Muscle layer of duodenum (tissue), 2 donors: ENCODE measurements around the gene SLC2A14.
"Not testable (repeated sequence)": the region's sequence is repeated elsewhere in the genome, so short reads cannot be mapped to it uniquely, and the experiment has no call there.

Experiments
- H3K27ac ChIP-seq: one replicate; pipeline ENCODE4 v1.7.0; 2013; ENCODE audit warnings: mild to moderate bottlenecking, low read length
- H3K27me3 ChIP-seq: one replicate; pipeline ENCODE4 v1.7.0; 2013; ENCODE audit warnings: low read depth, mild to moderate bottlenecking, control low read depth, low read length
- H3K36me3 ChIP-seq, 2 donors: one replicate each; pipeline ENCODE4 v1.7.0; 2013; ENCODE audit warnings: low read length in 2 of 2, control low read depth in 1 of 2, mild to moderate bottlenecking in 1 of 2; ENCODE audit not compliant: insufficient read depth in 2 of 2, control insufficient read depth in 1 of 2
- H3K4me1 ChIP-seq, 2 donors: one replicate each; pipeline ENCODE4 v1.7.0; 2013; ENCODE audit warnings: low read length in 2 of 2, mild to moderate bottlenecking in 2 of 2, control low read depth in 1 of 2, moderate library complexity in 1 of 2; ENCODE audit not compliant: insufficient read depth in 2 of 2, control insufficient read depth in 1 of 2
- H3K4me3 ChIP-seq, 2 donors: one replicate each; pipeline ENCODE4 v1.7.0; 2013; ENCODE audit warnings: low read length in 2 of 2, low read depth in 1 of 2, mild to moderate bottlenecking in 1 of 2
- H3K9me3 ChIP-seq, 2 donors: one replicate each; pipeline ENCODE4 v1.7.0; 2013; ENCODE audit warnings: low read length in 2 of 2, control low read depth in 1 of 2, mild to moderate bottlenecking in 1 of 2; ENCODE audit not compliant: control insufficient read depth in 1 of 2
- donor health status: healthy.

SLC2A14 gene

DNA sequence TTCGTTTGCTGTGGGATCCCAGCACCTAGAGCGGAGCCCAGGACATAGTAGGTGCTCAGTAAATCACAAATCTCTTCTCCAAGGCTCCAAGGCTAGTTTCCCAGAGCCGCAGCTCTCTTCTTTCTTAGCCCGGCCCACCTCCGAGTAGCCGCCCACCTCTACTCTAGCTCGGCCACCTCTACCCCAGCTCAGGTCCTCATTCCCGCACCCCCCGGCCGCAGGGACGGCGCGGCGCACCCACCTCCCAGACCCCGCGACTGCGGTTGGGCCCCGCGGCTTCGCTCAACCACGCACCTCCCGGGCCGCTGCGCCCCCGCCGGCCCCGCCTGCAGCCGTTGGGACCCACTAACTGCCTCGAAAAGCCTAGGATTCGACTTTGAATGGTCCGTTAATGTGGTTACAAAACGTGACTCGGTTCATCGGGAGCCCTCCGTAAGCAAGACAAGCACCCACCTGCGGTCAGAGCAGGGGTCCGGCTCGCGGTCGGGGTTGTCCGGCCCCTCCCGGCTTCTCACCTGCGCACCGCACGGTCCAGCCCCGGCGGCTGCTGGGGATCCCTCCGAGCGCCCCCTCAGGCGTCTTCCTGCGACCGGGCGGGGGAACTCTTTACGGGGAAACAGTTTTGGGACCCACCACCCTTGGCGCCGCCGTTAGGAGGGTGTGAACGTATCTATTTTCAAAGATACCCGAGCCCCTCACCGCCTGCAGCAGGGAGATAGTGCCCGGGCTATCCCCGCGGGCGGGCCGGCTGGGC, at the start of gene SLC2A14:
Gene SLC2A14 (minus strand): TSS at position 350 of the 754 bp plus-strand sequence. CDS start 3,035 bp downstream, outside the sequence.
- Histone ChIP-seq H3K4me3 (peak within 1 kb of the TSS; percentile 16 to 54), H3K27ac (no peak within 1 kb of the TSS), H3K36me3 (no peaks in the 10 kb centered on the region), H3K4me1 (peaks cover 0 to 8% of the 10 kb centered on the region in 2 donors), H3K9me3 (no peaks in the 10 kb centered on the region), H3K27me3 (peaks cover 5% of the 10 kb centered on the region)

DNA sequence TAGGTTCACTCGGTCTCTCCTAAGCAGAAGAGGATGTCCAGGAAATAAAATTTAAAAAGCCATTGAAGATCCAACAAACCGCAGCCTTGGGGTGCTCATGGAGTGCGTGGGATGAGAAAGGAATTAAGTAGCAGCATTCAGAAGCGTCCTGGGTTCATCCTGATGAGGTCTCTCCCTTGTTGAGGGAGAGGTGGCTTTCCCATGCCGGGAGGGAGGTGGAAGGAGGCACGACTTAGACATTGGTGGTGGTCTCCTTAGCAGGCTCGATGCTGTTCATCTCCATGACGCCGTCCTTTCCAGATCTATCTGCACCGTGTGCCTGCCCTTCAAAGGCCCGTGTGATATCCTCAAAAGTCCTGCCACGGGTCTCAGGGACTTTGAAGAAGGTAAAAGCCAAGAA, 48.5 kb upstream of the SLC2A14 start:
- not testable (repeated sequence) for H3K4me1 ChIP-seq, H3K4me3 ChIP-seq, H3K27ac ChIP-seq, H3K27me3 ChIP-seq, H3K9me3 ChIP-seq
- peaks cover 14 to 52% of the 10 kb centered on the region in 2 donors for H3K36me3 ChIP-seq

DNA sequence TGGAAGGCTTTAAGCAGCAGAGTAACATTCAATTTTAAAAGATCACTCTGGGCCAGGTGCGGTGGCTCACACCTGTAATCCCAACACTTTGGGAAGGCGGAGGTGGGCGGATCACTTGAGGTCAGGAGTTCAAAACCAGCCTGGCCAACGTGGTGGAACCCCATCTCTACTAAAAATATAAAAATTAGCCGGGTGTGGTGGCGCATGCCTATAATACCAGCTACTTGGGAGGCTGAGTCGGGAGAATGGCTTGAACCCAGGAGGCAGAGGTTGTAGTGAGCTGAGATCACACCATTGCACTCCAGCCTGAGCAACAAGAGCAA, 45.5 kb upstream of the SLC2A14 start:
- H3K9me3 ChIP-seq, H3K4me3 ChIP-seq, H3K27me3 ChIP-seq, H3K4me1 ChIP-seq, H3K27ac ChIP-seq: not testable (repeated sequence)
- H3K36me3 ChIP-seq, result peaks cover 4 to 35% of the 10 kb centered on the region in 2 donors

GRCh38 chr12:7917392-7918267, 44.9 kb upstream of the SLC2A14 start:
- H3K36me3 ChIP-seq, result peaks cover 4 to 29% of the 10 kb centered on the region in 2 donors
- no peaks in the 10 kb centered on the region for H3K27me3 ChIP-seq
- H3K9me3 ChIP-seq, result no peaks in the 10 kb centered on the region
- H3K27ac ChIP-seq, result no peak overlapping the region
- H3K4me1 ChIP-seq, result no peaks in the 10 kb centered on the region
- H3K4me3 ChIP-seq, result no peak overlapping the region

- Histone ChIP-seq H3K27ac (no peak overlapping the region), H3K27me3 (no peaks in the 10 kb centered on the region), H3K4me3 (no peak overlapping the region), H3K4me1 (no peaks in the 10 kb centered on the region), H3K9me3 (no peaks in the 10 kb centered on the region), H3K36me3 (peaks cover 4 to 23% of the 10 kb centered on the region in 2 donors)
Measured at GRCh38 chr12:7916936-7917335, 44.2 kb upstream of the SLC2A14 start.

DNA sequence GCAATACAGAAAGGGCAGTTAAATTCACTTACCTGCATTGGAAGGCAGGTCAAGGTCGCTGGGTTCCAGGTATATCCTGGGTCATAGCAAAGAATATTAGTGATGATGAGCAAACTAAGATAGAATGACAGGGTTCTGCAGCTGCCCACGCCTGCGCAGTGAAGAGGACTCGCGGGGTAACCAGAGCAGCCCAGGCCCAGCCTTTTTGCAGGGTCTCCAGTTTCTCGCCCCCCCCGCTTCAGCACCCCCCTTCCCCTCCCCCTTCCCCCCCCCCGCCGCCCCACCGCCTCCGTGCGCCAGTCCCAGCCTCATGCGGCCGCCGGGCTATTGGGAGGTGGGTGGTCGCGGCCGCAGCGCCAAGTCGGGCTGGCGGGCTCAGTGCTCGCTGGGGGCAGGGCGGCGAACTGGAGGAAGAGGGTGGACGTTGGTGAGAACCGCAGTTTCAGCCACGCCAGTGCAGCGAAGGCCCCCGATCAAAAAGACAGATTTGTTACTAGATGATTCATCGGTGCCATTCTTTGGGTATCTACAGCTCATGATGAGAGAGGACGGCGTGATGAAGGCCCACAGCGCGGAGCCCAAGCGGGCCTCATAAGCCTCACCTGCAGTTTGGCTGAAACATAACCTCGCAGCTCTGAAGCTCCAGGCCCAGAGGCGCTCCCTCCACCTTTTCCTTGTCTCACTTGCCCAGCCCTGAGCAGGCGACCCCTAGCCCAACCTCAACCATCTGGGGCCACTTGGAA, 43.1 kb upstream of the SLC2A14 start:
- no peaks in the 10 kb centered on the region for H3K4me1 ChIP-seq
- H3K4me3 ChIP-seq, result no peak overlapping the region
- no peaks in the 10 kb centered on the region for H3K9me3 ChIP-seq

DNA sequence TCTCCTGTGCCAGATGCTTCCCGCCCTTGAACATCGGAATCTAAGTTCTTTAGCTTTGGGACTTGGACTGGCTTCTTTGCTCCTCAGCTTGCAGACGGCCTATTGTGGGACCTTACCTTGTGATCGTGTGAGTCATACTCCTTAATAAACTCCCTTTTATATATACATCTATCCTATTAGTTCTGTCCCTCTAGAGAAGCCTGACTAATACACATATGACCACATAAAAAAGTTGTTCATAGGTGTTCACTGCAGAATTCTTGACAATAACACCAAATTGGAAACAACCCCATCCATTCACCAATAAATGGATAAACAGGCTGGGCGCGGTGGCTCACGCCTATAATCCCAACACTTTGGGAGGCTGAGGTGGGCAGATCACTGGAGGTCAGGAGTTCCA, 37.4 kb upstream of the SLC2A14 start:
- not testable (repeated sequence) for H3K9me3 ChIP-seq, H3K4me3 ChIP-seq, H3K27ac ChIP-seq, H3K36me3 ChIP-seq, H3K27me3 ChIP-seq, H3K4me1 ChIP-seq

More for the DNA sequence above, 43.1 kb upstream of the SLC2A14 start:
- Histone ChIP-seq H3K27ac (no peak overlapping the region), H3K27me3 (no peaks in the 10 kb centered on the region), H3K36me3 (peaks cover 4 to 12% of the 10 kb centered on the region in 2 donors)

- H3K27me3 ChIP-seq, result no peaks in the 10 kb centered on the region
- H3K27ac ChIP-seq, result no peak overlapping the region
- H3K4me3 ChIP-seq, result no peak overlapping the region
- H3K9me3 ChIP-seq, result no peaks in the 10 kb centered on the region
- no peaks in the 10 kb centered on the region for H3K36me3 ChIP-seq
- H3K4me1 ChIP-seq, result no peaks in the 10 kb centered on the region
Measured at GRCh38 chr12:7907009-7907408, 34.3 kb upstream of the SLC2A14 start.

DNA sequence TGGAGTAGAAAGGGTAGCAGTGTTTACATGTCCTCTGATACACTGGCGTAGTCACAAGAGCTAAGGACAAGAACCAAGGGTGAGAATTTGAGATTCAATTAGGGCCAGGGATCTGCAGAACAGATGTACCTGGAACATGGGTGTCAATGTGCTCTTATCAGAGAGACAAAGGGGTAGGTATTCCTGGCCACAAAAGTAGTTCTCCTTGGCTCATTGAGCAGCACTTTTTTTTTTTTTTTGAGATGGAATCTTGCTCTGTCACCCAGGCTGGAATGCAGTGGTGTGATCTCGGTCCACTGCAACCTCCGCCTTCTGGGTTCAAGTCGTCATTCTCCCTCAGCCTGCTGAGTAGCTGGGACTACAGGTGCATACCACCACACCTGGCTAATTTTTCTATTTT, 33.6 kb upstream of the SLC2A14 start:
- not testable (repeated sequence) for H3K27me3 ChIP-seq, H3K27ac ChIP-seq, H3K36me3 ChIP-seq, H3K4me1 ChIP-seq, H3K9me3 ChIP-seq, H3K4me3 ChIP-seq

- H3K9me3 ChIP-seq, H3K4me1 ChIP-seq, H3K4me3 ChIP-seq, H3K36me3 ChIP-seq, H3K27ac ChIP-seq, H3K27me3 ChIP-seq: not testable (repeated sequence)
Measured at GRCh38 chr12:7905600-7906125, 32.9 kb upstream of the SLC2A14 start.

DNA sequence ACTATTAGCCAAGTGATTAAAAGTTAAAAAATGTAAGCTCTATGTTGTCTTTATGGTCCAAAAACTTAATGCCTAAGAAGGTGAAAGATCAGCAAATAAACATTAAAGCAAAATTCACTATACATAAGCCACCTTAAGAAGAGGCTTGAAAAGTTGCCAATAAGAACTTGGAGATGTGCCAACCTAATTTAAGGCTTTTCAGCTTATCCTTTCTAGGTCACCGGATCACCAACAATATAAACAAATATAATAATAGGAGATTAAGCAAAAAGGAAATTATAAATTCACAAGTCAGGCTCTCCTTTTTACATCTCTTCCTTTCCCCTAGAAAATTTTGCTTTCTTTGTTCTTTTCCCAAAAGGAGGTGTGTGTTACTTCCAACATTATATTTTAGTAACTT, 32.4 kb upstream of the SLC2A14 start:
- Histone ChIP-seq H3K4me3 (no peak overlapping the region), H3K36me3 (no peaks in the 10 kb centered on the region), H3K9me3 (no peaks in the 10 kb centered on the region), H3K27me3 (no peaks in the 10 kb centered on the region), H3K27ac (no peak overlapping the region), H3K4me1 (no peaks in the 10 kb centered on the region)
